Activated T-helper 1 cell treated with anti-CD3 and anti-CD28 coated beads, Interleukin-2, amount 50 U/mL, for 16 hours (primary cell): Measurements from ENCODE around the gene TIPIN.
"Not testable (repeated sequence)": the region's sequence is repeated elsewhere in the genome, so short reads cannot be mapped to it uniquely, and the experiment has no call there.

Source experiments
- DNase-seq, 2 donors: peaks; one replicate each; pipeline ENCODE4 v3.0.0-alpha.2; 2020; ENCODE audit warnings: low read depth in 1 of 2, low spot score in 1 of 2

Gene TIPIN

GRCh38 chr15:66304425-66304824 lies 52.1 kb downstream of the TIPIN start:
- not testable (repeated sequence) for DNase-seq

DNA sequence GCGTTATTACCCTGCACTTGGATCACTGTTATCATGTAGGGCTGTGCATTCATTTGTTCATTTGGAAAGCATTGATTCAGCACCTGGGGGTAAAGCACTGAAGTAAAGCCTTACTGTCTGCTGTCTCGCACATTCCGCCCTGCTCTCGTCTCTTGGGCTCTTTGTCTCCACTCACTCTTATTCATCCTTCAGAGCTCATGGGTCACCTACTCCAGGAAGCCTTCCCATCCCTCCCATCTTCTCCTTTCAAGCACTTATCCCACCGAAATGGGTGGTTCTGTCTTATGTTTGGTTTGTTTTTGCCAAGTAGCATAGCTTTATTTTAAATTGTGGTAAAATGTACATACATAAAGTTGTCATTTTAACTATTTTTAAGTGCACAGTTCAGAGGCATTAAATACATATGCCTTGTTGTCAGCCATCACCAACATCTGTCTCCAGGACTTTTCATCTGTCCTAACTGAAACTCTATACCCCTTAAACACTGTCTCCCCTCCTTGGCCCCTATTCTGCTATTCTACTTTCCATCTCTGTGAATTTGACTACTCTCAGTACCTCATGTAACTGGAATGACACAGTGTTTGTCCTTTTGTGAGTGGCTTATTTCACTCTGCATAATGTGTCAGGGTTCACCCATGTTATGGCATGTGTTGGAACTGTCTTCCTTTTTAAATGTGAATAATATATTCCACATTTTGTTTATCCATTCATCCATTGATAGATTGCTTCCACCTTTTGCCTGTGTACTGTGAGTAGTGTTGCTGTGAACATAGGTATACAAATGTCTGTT lies 53.8 kb downstream of the TIPIN start:
- DNase-seq, result no peak

DNA sequence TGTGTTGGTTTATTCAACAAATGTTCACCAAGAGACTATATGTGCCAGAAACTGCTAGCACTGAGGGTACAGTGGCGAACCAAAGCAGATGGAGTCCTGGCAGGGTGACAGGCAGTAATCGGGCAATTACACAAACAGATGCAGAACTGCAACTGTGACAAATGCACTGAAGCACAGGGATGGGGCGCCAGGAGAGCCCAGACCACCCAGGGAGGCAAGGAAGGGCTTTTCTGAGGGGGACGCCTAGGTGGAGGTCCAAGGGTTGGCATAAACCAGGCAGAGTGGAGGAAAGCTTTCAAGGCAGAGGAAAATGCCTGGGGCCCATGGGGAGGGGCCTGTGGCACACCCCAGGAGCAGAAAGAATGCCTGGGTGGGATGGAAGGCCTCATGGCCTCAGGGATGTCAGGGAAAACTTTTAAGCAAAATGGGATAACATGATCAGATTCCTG lies 57.7 kb downstream of the TIPIN start:
- no peak for DNase-seq

- DNase-seq, result no peak
Observed at GRCh38 chr15:66296186-66296585, 60.3 kb downstream of the TIPIN start.

GRCh38 chr15:66294932-66295235 lies 61.6 kb downstream of the TIPIN start:
- no peak for DNase-seq

GRCh38 chr15:66294157-66294931 lies 62.1 kb downstream of the TIPIN start:
- peak in 1 of 2 donors; percentile 38 for DNase-seq

- peak; percentile 22 to 44 for DNase-seq
Observed at GRCh38 chr15:66293419-66294156, 62.9 kb downstream of the TIPIN start, which contains the start of gene DIS3L. Gene DIS3L (plus strand): TSS chr15:66293568. CDS start chr15:66293597, 29 bp downstream.

GRCh38 chr15:66292571-66293418 lies 63.7 kb downstream of the TIPIN start:
- DNase-seq, result no peak

- DNase-seq, result no peak
Observed at GRCh38 chr15:66291816-66292570, 64.5 kb downstream of the TIPIN start.

DNA sequence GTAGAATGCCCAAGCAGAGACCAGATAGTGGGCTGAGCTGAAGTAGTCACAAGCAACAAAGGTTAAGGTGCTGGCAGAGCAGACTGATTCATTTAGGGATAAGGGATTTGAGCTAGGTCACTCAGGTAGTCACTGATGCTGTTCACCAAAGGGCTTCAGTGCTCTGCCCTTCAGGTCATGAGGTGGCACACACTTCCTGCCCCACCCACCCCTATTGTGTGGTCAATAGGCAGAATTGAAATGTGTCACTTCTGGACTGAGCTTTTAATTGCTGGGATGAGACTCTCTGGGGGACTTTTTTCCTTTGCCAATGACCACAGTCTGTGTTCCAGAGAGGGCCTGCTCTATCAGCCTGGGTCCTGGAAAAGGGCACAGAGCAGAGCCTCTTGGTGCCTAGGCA lies 66.0 kb downstream of the TIPIN start:
- DNase-seq, result no peak

DNA sequence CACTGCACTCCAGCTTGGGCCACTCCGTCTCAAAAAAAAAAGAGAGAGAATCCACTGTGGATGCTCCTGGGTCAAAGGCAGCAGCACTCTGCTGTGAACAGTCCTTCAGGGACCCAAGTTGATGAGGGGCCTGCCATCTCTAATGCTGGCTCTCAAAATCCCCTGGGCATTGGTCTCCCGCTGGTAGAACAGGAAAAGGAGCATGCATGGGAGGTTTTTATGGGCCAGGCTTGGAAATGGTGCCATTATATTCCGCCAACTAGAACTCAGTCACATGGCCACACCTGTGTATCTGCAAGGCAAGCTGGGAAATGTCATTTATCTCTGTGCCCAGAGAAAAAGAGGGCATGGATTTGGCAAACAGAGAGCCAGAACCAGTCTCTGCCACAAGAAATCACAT lies 66.5 kb downstream of the TIPIN start:
- no peak for DNase-seq

DNA sequence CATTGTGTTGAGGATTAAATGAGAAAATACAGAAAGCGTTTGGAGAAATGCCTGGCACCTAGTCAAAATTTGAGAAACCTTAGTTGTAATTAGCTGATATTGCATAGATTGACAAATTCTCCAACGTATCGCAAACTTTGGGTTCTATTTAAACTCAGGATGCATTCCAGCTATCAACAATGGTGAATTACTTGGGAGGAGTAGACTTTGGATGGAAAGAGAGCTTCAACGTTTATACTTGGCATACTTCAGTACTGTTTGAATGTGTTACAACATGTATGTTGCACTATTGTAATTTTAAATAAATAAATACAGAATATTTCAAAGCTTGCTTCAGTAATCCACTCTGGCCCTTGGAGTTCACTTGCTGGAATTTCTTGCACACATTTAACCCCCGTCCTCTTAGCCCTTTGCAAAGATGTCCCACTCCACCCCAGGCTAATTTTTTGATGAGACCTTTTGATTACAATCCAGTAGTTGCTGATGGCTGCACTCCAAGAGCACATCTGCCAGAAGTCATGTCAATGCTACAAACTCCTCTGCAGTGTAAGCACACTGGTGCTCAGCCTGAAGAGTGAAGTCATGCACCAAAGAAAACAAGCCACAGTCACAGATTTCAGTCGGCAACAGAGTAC lies 67.8 kb downstream of the TIPIN start:
- DNase-seq, result no peak

- no peak for DNase-seq
Observed at GRCh38 chr15:66288093-66288492, 68.4 kb downstream of the TIPIN start.

DNA sequence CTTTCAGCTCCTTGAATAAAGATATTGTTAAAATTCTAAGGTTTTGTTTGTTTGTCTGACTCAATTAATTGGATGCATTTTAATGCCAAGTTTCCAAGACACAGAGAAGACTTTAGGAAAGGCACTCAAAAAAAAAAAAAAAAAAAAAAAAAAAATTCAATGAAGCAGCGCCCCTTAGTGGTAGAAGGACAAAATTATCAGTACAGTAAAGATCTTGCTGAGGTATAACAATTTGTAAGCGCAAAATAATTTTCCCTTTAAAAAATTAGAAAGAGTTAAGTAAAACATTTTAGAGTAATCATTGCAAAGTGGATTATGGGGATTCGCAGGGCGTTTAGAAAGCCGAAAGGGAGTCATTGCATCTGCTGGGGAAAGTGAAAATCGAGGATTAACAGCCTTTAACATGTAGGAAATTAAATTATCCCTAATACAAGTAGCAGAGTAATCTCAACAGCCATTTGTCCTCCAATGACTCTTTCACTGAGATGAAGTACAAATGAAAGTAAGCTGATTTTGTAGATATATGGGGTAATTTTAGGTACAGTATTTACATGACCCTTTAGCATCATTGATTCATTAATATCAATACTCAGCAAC lies 68.9 kb downstream of the TIPIN start:
- DNase-seq, result no peak
